MM.1S (cell line): ENCODE measurements around the gene SIPA1L2.

Experiments used
- EZH2 ChIP-seq: fragments of 300-600 bp; sonication (generic); optimal IDR thresholded peaks from 2 replicates; pipeline ENCODE3; 2017; ENCODE audit warnings: low read depth, mild to moderate bottlenecking, antibody characterized with exemption, low read length, mixed read lengths
- EZH2phosphoT487 ChIP-seq: fragments of 300-600 bp; sonication (generic); IDR thresholded peaks from 2 replicates; pipeline ENCODE4 v1.6.1; 2018; ENCODE audit warnings: antibody characterized with exemption, low read length
- TF ChIP-seq, protein P1 (sequence below): fragments of 300-600 bp; sonication (generic); IDR thresholded peaks from 2 replicates; pipeline ENCODE4 v1.5.1; 2016; ENCODE audit warnings: antibody characterized with exemption, low read length, mixed read lengths

DNA sequence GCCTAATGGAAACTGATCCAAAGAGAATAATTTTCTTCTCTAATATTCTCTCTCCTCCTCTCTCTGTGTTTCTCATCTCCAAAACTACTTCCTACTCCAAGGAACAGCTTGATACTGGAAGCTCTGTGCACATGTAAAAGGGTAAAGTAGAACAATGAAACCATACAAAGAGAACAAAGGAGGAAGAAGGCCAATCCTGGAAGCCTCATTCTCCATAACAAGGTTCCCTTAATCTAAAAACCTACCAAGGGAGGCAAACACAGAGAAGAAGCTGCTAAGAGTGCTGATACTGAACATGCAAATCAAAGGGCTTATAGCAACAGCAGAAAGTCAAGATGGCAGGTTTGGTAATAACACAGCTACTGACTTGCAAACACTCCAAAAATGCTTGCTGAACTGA is 44.4 kb downstream of the SIPA1L2 start:
- TF ChIP-seq, protein P1, sequence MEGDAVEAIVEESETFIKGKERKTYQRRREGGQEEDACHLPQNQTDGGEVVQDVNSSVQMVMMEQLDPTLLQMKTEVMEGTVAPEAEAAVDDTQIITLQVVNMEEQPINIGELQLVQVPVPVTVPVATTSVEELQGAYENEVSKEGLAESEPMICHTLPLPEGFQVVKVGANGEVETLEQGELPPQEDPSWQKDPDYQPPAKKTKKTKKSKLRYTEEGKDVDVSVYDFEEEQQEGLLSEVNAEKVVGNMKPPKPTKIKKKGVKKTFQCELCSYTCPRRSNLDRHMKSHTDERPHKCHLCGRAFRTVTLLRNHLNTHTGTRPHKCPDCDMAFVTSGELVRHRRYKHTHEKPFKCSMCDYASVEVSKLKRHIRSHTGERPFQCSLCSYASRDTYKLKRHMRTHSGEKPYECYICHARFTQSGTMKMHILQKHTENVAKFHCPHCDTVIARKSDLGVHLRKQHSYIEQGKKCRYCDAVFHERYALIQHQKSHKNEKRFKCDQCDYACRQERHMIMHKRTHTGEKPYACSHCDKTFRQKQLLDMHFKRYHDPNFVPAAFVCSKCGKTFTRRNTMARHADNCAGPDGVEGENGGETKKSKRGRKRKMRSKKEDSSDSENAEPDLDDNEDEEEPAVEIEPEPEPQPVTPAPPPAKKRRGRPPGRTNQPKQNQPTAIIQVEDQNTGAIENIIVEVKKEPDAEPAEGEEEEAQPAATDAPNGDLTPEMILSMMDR = no peak
- no peak for TF ChIP-seq EZH2
- no peak for TF ChIP-seq EZH2phosphoT487
